ENCODE results near the gene DCUN1D4. TPM values are rescaled to one million over a fixed set of nuclear protein-coding genes. Genes with fewer than 3 reads are reported as not detected.
"Not testable (repeated sequence)": the region's sequence is repeated elsewhere in the genome, so short reads cannot be mapped to it uniquely, and the experiment has no call there.

DCUN1D4 gene
- total RNA-seq, 1 donor from 2014 or later: 28.7 TPM

DNA sequence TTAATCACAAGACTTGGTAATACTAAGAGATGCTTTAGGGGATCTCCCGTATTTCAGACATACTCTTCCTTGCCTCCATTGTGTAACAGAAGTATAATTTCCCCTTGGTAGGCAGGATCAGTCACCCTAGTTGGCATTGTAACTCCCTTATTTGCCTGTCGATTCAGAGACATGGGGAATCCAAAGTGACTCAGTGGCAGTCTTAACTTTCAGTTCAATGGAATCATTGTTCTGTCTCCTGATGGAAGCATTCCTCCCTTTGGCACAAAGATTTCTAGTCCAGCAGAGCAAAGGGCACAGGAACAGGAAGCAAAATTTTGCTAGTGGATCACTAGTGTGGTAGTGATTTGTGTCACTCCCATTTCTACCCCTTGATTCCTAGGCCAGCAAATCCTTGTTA, 80.4 kb downstream of the DCUN1D4 start:
- FAIRE-seq: no peak
- DNase-seq (ENCODE audit: low read depth): no peak
- no peaks in the 10 kb centered on the region for H3K27me3 ChIP-seq (ENCODE audit: control insufficient read depth, insufficient read depth, low read length)
- no peaks in the 10 kb centered on the region for H3K36me3 ChIP-seq (ENCODE audit: control insufficient read depth, insufficient read depth, low read length)
- no peak overlapping the region for H3K4me3 ChIP-seq (ENCODE audit: low read depth, low read length)
- TF ChIP-seq, protein P1, sequence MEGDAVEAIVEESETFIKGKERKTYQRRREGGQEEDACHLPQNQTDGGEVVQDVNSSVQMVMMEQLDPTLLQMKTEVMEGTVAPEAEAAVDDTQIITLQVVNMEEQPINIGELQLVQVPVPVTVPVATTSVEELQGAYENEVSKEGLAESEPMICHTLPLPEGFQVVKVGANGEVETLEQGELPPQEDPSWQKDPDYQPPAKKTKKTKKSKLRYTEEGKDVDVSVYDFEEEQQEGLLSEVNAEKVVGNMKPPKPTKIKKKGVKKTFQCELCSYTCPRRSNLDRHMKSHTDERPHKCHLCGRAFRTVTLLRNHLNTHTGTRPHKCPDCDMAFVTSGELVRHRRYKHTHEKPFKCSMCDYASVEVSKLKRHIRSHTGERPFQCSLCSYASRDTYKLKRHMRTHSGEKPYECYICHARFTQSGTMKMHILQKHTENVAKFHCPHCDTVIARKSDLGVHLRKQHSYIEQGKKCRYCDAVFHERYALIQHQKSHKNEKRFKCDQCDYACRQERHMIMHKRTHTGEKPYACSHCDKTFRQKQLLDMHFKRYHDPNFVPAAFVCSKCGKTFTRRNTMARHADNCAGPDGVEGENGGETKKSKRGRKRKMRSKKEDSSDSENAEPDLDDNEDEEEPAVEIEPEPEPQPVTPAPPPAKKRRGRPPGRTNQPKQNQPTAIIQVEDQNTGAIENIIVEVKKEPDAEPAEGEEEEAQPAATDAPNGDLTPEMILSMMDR (IDR thresholded peaks at IDR 0.05; ENCODE audit: insufficient read depth, low read length, severe bottlenecking): no peak

DNA sequence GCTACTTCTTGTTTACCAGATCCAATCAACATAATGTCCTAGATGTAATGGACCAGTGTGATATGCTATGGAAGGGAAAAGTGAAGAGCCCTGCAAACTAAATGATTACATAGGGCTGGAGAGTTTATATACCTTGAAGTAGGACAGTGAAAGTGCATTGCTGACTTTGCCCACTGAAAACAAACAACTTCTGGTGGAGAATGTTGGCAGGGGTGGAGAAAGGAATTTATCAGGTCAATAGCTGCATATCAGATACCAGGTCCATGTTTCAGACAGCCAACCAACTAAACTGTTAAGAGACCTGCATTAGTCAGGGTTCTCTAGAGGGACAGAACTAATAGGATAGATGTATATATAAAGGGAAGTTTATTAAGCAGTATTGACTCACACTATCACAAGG, 82.4 kb downstream of the DCUN1D4 start:
- no peak for FAIRE-seq

DNA sequence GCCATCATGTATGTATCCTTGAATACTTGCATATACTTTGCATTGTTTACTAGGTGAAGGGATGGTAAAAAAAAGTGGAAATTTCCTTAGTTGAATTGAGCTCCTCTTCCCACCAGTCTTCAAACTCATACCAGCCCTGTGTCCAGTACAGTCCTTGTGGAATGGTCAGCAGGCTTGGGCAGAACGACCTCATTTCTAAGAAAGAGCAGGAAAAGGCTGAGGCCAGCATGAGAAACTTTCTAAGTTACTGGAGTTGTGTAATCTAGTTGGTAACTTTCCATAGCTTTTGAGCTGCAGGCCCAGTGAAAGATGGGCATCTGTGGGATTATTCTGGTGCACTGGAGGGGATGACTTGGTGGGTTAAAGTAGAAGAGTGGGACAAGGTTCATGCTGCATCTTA, 87.6 kb downstream of the DCUN1D4 start:
- no peaks in the 10 kb centered on the region for H3K27me3 ChIP-seq (ENCODE audit: control insufficient read depth, insufficient read depth, low read length)
- no peak for FAIRE-seq
- TF ChIP-seq, protein P1 (IDR thresholded peaks at IDR 0.05; ENCODE audit: insufficient read depth, low read length, severe bottlenecking): no peak
- no peak overlapping the region for H3K4me3 ChIP-seq (ENCODE audit: low read depth, low read length)
- no peaks in the 10 kb centered on the region for H3K36me3 ChIP-seq (ENCODE audit: control insufficient read depth, insufficient read depth, low read length)
- no peak for DNase-seq (ENCODE audit: low read depth)

More for the DNA sequence above, 82.4 kb downstream of the DCUN1D4 start:
- no peaks in the 10 kb centered on the region for H3K36me3 ChIP-seq (ENCODE audit: control insufficient read depth, insufficient read depth, low read length)
- TF ChIP-seq, protein P1 (IDR thresholded peaks at IDR 0.05; ENCODE audit: insufficient read depth, low read length, severe bottlenecking): no peak
- no peak for DNase-seq (ENCODE audit: low read depth)
- no peak overlapping the region for H3K4me3 ChIP-seq (ENCODE audit: low read depth, low read length)
- H3K27me3 ChIP-seq (ENCODE audit: control insufficient read depth, insufficient read depth, low read length): no peaks in the 10 kb centered on the region

DNA sequence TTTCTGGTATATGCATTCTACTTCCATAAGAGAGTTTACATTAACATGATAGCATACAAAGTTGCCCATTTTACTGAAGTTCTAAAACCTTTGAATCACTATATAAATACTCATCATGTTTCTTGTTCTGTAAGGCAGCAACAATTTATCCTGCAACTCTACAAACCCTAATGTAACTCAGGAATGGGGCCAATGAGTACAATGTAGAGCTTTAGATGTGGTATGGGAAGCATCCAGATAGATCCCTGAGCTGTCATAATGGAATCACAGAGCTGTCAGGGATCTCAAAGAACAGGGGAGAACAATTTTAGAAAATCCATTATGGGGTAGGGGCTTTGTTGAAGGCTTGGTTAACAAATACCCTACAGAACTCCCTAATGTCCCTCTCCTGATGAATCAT, 88.5 kb downstream of the DCUN1D4 start:
- DNase-seq (ENCODE audit: low read depth): no peak
- H3K36me3 ChIP-seq (ENCODE audit: control insufficient read depth, insufficient read depth, low read length): no peaks in the 10 kb centered on the region
- no peaks in the 10 kb centered on the region for H3K27me3 ChIP-seq (ENCODE audit: control insufficient read depth, insufficient read depth, low read length)
- FAIRE-seq: no peak
- H3K4me3 ChIP-seq (ENCODE audit: low read depth, low read length): no peak overlapping the region
- TF ChIP-seq, protein P1 (IDR thresholded peaks at IDR 0.05; ENCODE audit: insufficient read depth, low read length, severe bottlenecking): no peak

DNA sequence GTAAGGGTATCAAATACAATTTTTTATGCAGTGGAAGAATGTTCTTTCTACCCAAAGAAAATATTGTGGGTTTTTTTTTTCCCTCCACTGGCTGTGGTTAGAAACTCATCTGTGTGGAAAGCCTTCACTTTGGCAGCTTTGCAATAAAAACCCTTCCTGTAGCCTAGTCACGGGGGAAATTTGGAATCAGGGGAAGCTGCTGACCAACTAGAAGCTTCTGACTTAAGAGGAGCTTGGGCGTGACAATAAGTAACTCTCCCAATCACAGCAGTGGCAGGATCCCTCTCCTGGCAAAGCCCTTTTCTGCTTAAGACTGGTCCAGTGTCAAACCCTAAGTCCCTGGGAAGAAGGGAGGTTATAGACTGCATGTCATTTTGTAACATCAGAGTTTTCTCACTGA, 89.3 kb downstream of the DCUN1D4 start:
- no peak for FAIRE-seq
- H3K27me3 ChIP-seq (ENCODE audit: control insufficient read depth, insufficient read depth, low read length): no peaks in the 10 kb centered on the region
- no peak overlapping the region for H3K4me3 ChIP-seq (ENCODE audit: low read depth, low read length)
- H3K36me3 ChIP-seq (ENCODE audit: control insufficient read depth, insufficient read depth, low read length): no peaks in the 10 kb centered on the region
- TF ChIP-seq, protein P1 (IDR thresholded peaks at IDR 0.05; ENCODE audit: insufficient read depth, low read length, severe bottlenecking): no peak
- no peak for DNase-seq (ENCODE audit: low read depth)

DNA sequence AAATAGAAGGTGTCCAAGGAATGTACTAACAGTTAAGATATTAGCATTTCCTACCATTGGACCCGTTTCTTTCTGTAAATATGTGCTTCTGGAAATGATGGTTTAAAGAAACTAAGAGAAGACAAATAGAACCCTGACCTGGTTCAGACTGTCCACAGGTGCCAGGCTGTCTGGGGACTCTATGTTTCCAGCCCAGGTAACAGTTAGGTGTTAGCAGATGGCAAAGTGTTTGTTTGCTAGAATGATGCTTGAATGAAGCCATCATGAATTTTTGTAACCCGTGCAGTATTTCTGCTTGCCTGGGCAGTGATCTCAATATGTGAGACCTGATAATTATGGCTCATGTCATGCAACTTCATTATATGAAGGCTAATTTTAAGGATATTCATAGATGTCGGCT, 89.7 kb downstream of the DCUN1D4 start:
- Histone ChIP-seq H3K36me3 (ENCODE audit: control insufficient read depth, insufficient read depth, low read length) (no peaks in the 10 kb centered on the region), H3K27me3 (ENCODE audit: control insufficient read depth, insufficient read depth, low read length) (no peaks in the 10 kb centered on the region), H3K4me3 (ENCODE audit: low read depth, low read length) (no peak overlapping the region)
- TF ChIP-seq, protein P1 (IDR thresholded peaks at IDR 0.05; ENCODE audit: insufficient read depth, low read length, severe bottlenecking): no peak
- DNase-seq (ENCODE audit: low read depth) (no peak), FAIRE-seq (no peak)

DNA sequence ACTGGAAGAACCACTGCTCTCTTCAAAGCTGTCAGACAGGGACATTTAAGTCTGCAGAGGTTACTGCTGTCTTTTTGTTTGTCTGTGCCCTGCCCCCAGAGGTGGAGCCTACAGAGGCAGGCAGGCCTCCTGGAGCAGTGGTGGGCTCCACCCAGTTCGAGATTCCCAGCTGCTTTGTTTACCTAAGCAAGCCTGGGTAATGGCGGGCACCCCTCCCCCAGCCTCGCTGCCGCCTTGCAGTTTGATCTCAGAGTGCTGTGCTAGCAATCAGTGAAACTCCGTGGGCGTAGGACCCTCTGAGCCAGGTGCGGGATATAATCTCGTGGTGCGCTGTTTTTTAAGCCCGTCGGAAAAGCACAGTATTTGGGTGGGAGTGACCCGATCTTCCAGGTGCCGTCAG, 97.5 kb downstream of the DCUN1D4 start:
- H3K36me3 ChIP-seq (ENCODE audit: control insufficient read depth, insufficient read depth, low read length); FAIRE-seq; DNase-seq (ENCODE audit: low read depth); H3K27me3 ChIP-seq (ENCODE audit: control insufficient read depth, insufficient read depth, low read length); H3K4me3 ChIP-seq (ENCODE audit: low read depth, low read length): not testable (repeated sequence)

Data from bronchial epithelial cell (primary cell).